G401 (cell line): ENCODE measurements around the gene GK2. TPM values are rescaled to one million over a fixed set of nuclear protein-coding genes. Genes with fewer than 3 reads are reported as not detected.

Experiments used
- DNase-seq: peaks from one replicate; pipeline ENCODE4 v3.0.0-alpha.2; 2015; ENCODE audit warnings: low spot score
- in situ Hi-C: cut with HindIII; loops from 2 replicates; pipeline ENCODE4 v1.10.0; 2016; ENCODE audit warnings: low sequenced_read_pairs, mixed read lengths
- total RNA-seq: library from RNA; depleted of rRNA; stranded (reverse); fragments of >200 nt; shearing (Covaris generic); gene quantifications from 2 replicates; pipeline ENCODE4 v1.2.3, GENCODE V29; 2014; rRNA removed

The GK2 gene
- not detected in 2 replicates for total RNA-seq

DNA sequence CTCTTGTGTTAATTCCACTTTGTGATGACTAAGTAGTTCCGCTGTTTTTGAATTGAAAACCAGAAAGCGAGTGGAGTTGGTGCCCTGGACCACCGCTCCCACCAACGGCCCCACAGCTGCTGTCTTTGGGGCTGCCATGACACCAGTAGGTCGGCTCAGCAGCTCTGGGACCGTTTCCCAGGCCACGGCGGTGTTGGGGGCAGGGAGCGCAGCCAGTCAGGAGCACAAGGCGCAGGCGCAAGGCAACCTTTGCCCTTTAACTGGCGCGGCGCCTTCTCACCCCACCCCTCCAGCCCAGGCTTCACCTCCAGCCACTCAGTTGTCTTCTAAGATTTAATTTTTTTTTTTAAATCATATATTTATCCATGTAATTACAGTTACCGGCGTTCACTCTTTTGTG is at the start of gene GK2:
GK2 (minus strand) TSS at position 166 of the 400 bp plus-strand sequence; CDS start at position 138, 28 bp downstream.
- in situ Hi-C loops: no loop called here
- DNase-seq: no peak

DNA sequence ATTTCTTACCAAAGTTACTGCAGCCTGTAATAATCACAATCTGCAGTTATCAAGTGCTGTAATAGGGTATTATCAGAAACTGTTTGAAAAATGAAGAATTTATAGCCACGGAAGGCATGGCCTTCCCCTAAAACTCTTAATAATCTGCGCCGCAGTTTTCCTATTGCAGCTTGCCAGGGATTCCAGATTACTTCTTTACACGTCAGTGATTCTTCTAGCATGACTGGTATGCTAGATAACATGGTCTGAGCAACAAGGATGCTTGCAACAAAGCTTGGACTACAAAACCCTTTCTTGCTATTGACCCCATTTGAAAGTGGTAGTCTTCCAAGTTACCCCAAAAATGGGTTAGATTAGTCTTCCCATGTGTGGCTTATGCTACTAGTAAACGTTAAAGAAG is 47.2 kb upstream of the GK2 start:
- in situ Hi-C loops: no loop called here
- no peak for DNase-seq

DNA sequence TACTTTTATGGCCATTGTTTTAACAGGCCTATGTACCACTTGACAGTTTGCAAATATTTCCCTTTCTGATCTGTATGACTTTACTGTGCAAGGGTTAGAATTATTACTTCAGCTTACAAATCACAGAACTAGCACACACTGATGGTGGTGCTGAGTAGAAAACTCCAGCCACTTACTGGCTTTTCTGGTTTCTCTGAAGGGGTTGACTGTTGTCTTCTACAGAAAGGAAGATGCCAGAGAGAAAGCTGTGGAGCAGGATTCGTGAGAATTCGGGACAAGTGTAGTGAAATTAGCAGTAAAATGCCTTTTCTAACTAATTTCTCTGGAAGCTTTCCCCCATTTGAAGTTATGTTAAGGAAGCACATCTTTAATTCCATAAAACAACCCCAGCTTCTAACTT is 46.6 kb upstream of the GK2 start:
- DNase-seq: no peak
- in situ Hi-C loops: no loop called here

DNA sequence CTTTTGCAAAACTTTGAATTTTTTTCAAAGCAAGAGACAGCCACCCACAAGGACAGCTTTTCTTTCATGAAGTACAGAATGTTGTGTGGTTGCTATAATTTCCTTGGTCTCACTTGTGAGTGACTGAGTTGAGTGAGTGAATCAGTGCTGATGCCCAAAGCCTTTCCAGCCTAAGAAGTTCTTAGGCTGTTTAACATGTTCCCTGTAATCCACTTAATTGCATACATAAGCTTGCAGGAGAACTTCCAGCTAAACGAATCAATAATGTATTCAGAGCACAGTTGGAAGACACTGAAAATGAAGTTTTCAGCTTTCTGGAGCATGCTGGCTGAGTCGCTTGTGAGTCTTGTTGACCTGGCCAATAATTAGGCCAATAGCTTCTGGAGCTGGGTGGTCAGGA is 42.0 kb upstream of the GK2 start:
- in situ Hi-C loops: no loop called here
- DNase-seq: no peak

DNA sequence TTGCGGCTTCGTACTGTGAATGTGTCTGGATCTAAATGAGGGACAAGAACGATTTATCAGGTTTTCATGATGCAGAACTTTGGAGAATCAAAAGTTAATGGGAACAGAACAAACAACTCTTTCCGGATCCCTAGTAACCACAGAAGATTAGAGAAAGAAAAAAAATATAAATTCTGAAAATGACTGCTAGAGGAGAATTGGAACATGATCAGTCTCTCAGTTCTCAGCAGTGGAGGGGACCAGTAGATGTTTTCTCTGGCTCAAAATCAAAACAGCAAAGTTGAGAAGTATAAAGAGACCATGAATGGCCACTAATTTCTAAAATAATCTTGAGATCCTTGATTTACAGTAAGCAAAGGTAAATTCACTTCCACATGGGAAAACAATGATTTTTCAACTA is 38.1 kb upstream of the GK2 start:
- in situ Hi-C loops: no loop called here
- no peak for DNase-seq

DNA sequence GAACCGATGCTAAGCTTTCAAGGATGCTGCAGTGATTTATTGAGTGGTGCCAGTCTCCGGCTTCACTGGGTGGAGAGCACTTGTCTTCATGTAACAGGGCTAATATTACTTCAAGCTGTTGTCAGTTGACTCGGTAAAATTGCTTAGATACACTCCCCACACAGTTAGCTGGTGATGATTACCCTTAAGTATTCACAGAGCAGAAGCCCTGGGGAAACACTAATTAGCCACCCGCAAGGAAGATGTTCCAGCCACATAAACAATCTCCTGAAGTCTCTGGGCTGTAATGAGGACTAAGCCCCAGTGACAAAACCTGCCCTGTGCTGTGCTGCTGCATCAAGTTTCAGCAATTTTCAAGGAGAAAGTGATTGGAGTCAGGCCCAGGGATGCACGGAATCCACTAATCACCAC is 37.3 kb upstream of the GK2 start:
- DNase-seq: no peak
- in situ Hi-C loops: no loop called here

DNA sequence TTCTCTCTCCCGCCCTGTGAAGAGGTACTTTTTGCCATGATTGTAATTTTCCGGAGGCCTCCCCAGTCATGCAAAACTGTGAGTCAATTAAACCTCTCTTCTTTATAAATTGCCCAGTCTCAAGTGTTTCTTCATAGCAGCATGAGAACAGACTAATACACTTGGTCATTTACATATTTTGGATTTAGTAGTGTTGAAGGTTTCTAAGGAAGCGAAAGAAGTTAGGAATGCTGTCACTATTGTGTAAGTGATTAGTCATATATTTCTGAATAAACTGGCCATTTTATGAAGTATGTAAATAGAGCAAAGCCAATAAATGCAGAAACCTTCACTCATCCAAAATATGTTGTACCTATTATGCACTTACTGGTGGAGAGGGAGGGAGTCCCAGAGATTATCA is 34.4 kb upstream of the GK2 start:
- no peak for DNase-seq
- in situ Hi-C loops: no loop called here

DNA sequence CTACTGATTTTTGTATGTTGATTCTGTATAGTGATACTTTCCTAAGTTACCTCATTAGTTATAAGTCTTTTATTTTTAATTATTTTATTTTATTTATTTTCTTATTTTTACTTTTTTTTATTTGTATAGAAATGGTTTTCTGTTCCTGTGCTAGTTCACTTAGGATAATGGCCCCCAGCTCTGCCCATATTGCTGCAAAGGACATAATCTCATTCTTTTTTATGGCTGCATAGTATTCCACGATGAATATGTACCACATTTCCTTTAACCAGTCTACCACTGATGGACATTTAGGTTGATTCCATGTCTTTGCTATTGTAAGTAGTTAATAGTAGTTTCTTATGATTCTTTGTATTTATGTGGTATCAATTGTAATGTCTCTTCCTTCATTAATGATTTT is 31.5 kb upstream of the GK2 start:
- no peak for DNase-seq
- in situ Hi-C loops: no loop called here

DNA sequence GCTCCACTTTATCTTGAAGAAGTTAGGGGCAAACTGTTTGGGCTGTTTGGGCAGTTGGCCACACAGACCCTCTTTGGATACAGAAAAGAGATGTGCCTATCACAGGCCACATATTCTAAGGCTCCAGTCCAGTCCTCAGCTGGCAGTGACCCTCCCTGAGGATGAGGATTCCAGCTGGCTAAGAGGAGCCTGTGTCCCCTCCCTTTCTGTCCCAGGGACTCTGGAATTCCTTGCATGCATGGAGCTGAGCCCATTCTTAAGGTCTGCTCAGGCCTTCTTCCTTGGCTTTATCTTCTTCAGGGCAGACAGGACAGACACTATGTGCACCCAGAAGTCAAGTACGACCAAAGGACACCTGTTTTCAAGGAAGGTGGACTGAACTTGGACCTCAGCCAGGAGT is 23.8 kb upstream of the GK2 start:
- in situ Hi-C loops: no loop called here
- DNase-seq: no peak

DNA sequence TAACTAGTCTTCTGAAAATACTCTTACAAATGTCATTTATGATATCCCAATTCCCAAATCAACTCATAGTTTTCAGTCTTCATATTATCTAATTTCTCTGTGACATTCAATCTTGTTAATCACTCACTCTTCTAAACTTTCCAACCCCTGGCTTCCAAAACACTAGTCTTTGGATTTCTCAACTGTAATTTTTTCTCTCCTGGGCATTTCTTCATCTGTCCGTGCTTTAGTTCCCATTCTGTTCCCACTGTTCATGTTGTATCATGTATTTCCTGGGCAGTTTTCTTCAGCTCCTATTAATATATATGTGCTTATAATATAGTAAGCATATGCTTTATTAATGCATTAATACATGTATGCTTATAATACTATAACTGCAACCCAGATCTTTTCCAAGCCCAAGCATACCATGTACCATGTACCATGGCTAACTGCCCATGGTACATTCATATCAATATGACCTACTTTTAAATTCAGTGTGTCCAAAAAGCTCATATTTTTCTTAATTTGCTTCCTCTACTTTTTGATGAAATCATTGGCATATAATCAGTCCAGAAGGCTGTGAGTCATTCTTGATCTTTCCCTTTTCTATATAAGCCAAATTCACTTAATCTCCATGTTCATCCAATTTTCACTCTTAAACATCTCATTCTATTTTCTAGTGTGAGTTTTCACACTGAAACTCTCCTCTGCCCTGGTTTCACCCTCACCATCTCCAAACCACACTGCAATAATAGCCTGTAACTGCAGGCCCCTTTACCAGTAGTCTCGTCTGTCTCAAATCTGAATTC is 21.3 kb upstream of the GK2 start:
- DNase-seq: no peak
- in situ Hi-C loops: no loop called here

DNA sequence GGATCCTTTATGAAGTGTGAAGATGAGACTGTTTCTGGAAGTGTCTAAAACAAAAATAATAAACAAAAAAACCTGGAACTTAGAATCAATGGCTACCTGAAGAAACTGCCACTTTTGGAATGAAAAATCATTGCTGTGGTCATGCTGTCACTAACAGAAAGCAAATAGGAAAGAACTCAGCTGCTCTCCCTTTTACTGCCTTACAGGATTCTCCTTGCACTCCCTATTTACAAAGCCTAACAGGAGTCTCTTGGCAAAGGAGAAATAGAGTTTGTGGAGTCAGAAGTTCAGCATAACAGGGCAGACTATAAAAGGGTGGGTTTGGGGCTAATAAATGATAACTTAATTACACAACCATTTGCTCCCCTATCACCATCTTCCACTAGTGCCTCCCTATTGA is 19.0 kb upstream of the GK2 start:
- in situ Hi-C loops: no loop called here
- DNase-seq: no peak

DNA sequence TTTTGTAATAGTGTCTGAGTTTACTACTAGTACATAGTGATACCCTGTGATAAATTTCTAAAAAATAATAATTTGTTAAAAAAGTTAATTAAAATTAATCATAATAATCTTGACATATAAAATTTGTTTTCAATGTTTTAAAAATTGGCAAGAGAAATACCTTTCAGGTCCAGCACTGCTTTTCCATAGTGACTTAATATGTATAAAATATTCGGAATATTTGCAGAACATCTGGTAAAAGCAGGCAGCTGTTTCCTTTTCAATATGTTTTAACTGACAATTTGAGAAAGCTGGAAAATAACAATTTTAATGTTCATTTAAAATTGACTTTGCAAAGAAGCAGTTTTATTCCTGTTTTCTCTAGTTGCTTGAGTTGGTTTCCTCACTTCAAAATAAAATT is 17.6 kb upstream of the GK2 start:
- in situ Hi-C loops: no loop called here
- no peak for DNase-seq

DNA sequence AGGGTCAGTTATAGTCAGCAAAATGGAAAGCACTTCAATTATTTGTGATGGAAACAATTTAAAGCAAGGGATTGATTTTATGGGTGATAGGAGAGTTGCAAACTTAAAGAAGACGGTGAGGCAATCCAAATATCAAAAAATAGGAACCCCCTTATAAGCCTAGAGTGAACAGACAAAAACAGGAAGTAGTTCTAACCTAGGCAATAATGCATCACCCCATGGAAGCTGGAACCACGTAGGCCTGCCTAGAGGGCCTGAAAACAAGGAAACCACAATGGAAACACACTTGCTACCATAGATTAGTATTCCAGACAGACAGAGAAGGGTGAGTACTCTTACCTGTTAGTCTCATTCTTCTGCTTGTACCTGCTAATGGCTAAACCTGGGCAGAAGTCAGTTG is 13.5 kb upstream of the GK2 start:
- no peak for DNase-seq
- in situ Hi-C loops: no loop called here

DNA sequence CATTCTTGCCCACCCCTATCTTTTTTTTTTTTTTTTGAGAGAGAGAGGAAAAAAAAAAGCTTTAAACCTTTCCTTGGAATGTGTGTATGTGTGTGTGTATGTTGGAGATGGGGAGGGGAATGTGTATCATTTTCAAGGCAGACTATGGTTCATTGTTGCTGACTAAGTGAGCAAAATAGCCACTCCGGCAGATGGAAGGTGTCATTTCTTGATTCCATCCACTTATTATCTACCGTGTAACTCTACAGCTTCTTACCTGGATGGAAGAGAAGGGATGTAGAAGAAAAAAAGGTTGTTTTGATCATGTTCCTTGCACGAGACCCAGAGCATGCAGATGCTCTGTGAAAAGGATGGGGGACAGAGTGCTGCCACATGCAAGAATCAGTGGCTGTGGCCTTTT is 5.9 kb upstream of the GK2 start:
- peak; percentile 61 for DNase-seq
- in situ Hi-C loops: no loop called here

DNA sequence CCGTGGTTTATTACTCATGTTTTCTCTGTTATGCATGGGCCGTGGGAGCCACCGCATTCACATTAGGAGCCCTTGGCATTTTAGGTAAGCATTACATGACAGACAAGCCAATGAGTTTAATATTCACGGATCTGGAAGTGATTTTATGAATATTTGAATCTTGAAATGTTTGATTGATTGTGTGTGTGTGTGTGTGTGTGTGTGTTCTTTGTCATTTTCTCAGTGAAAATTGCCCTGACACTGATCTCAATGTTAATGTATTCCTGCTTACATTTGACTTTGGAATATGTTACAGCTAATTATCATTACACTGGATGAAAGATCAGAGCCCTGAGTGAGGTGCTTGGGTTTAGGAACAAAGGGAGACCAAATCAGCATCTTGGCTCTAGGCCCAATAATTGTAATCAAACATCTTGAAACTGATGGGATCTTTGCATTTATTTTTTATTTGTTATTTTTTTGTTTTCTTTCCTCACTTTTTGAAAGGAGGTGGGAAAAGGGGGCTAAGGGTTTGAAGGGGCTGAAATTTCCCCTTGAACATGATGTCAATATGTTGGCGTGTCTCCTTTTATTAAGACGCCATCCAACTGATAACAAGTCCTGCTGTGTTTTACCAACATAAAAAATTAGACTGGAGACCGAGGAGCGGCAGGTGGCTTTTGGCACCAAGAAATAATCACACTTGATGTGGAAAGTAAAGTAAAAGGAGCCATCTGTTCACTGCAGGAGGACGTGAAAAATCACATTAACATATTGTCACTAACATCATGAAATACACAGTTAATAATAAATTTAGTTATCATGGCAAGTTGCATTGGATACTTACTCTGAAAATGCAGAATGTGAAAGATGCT is 5.2 kb upstream of the GK2 start:
- in situ Hi-C loops: no loop called here
- peak; percentile 81 for DNase-seq

DNA sequence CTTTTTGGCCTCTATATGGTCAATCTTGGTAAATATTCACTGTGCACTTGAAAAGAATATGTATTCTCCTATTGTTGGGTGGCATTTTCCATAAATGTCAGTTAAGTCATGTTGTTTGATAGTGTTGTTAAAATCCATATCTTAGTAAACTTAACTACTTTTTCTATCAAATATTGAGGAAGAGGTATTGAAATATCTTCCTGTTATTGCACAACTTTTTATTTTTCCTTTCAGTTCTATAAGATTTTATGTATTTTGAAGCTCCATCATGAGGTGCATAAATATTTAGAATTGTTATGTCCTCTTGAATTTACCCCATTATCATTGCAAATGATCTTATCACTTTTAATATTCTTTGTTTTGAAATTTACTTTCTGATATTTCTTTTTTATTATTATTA is 3.4 kb downstream of the GK2 start:
- no peak for DNase-seq
- in situ Hi-C loops: no loop called here

DNA sequence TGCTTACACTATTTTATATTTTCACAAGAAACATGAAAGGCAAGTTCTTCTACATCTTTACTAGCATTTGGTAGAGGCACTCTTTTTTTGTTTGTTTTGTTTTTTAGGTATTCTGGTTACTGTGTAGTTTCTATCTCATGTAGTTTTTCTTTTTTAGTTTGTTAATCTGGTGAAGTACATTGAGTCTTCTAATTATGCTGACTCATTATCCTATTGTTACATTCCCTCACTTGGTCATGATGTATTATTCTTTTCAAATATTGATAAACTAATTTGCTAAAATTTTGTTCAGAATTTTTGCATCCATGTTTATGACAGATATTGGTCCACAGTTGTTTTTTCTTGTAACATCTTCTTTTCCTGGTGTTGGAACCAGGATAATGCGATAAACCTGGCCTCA is 4.7 kb downstream of the GK2 start:
- no peak for DNase-seq
- in situ Hi-C loops: no loop called here

DNA sequence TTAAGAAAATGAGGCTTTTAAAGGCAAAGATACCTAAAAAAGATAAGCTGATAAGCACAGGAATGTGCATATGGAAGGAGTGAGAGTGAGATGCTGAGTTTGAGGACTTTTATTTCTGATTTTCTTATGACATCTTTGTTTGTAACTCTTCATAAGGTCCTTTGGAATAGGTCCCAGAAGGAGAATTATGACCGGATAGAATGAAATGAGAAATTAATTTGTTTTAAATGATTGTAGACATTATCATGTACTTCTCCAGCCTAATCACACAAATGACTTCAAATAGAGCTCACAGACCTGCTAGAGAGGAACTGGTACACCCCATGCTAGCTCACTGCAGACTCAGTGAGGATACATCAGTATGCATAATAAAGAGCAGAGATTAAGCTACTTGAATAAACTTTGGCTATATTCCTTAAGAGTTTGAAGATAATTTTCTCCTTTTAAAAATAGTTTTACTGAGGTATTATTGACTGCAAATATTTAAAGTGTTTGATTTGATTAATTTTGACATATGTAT is 5.6 kb downstream of the GK2 start:
- in situ Hi-C loops: no loop called here

DNA sequence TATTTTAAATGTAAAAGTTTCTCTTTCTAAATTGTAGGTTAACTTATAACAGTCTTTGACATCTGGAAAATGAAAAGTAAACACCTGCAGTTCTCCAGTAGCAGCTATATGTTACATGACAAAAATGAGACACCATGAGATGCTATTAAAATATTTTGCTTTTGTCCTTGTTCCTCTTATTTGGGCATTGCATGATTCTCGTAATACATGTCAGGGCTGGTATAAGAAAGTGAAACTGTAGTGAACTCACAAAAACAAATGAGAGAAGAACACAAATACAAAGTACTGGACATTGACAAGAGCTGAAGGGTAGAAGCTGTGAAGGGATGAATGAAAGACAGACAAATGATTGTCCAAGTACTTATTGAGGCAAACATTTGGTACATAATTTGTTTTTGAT is 9.0 kb downstream of the GK2 start:
- in situ Hi-C loops: no loop called here
- DNase-seq: no peak

More for the DNA sequence above, 5.6 kb downstream of the GK2 start:
- DNase-seq: no peak

DNA sequence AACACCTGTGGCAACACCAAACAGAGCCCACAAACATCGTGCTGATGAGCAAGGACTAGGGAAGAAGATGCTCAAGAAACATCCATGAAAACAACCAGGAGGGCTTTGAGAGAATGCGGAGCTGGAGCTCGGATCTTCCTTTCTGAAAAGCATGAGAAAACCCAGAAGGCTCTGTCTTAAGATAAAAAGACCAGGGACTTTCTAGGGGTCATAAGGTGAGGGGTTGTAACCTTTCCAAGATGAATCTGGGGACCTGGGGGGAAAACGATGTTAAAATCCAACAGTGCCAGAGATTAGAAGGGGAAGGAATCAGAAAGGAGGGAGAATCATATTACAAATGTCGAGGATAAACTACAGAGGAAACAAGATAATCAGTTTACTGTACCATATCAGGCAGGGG is 10.1 kb downstream of the GK2 start:
- in situ Hi-C loops: no loop called here

More for the DNA sequence above, 10.1 kb downstream of the GK2 start:
- no peak for DNase-seq
